Body of pancreas (tissue), 4 donors: Measurements from ENCODE around the gene IL21R. TPM values are rescaled to one million over a fixed set of nuclear protein-coding genes. Genes with fewer than 3 reads are reported as not detected.

Source experiments
- ATAC-seq: fragments of 150-250 bp; one replicate; pipeline ENCODE4 v1.9.1; 2016
- DNase-seq, 4 donors: peaks; one replicate each; pipeline ENCODE4 v3.0.0-alpha.2; 2019
- H3K27ac ChIP-seq, 4 donors: fragments of 200-600 bp; sonication (generic); 1 replicate in 3 of 4; 2 replicates in 1 of 4; pipeline versions ENCODE4 v1.5.1 to v1.6.1; 2016 to 2019; ENCODE audit warnings: mild to moderate bottlenecking in 1 of 4, mixed read lengths in 1 of 4, moderate library complexity in 1 of 4
- H3K27me3 ChIP-seq, 2 donors: fragments of 200-600 bp; sonication (generic); one replicate each; pipeline ENCODE4 v1.6.0; 2016; ENCODE audit warnings: mild to moderate bottlenecking in 1 of 2
- H3K36me3 ChIP-seq, 2 donors: fragments of 200-600 bp; sonication (generic); replicated peaks in 1 of 2; 2 replicates each; pipeline ENCODE4 v1.5.1; 2016; ENCODE audit warnings: low read depth in 2 of 2; ENCODE audit not compliant: insufficient read depth in 1 of 2
- H3K4me1 ChIP-seq: fragments of 200-600 bp; sonication (generic); one replicate; pipeline ENCODE4 v1.6.0; 2016
- H3K4me3 ChIP-seq, 2 donors: fragments of 200-600 bp; sonication (generic); 1 replicate in 1 of 2; 2 replicates in 1 of 2; pipeline ENCODE4 v1.5.1; 2016 to 2019
- H3K9me3 ChIP-seq, 3 donors: fragments of 200-600 bp; sonication (generic); 1 replicate in 2 of 3; 2 replicates in 1 of 3; pipeline ENCODE4 v1.5.1; 2016
- POLR2A ChIP-seq, 3 donors: fragments of 450-650 bp; IDR thresholded peaks; one replicate each; pipeline ENCODE4 v1.6.1; 2016; ENCODE audit warnings: antibody characterized with exemption in 3 of 3, mild to moderate bottlenecking in 2 of 3
- WGBS, 2 donors: methylation state at CpG; one replicate each; pipeline ENCODE4 v1.1.5; 2017; 5-methylcytosine and 5-hydroxymethylcytosine counted together
- intact Hi-C: fragments of 100-400 bp; cut with DNase I; formaldehyde crosslinking; loops from one replicate; pipeline ENCODE4 v1.15.1; 2023
- total RNA-seq, 2 donors: library from RNA; depleted of rRNA; stranded (reverse); fragments of >200 nt; gene quantifications; one replicate each; pipeline ENCODE4 v1.1.0, GENCODE V29; 2016
- TF ChIP-seq, protein P1 (sequence below), 7 experiments: fragments of 450-650 bp in 4 of 7; fragments of 200-600 bp in 3 of 7; sonication (generic) in 3 of 7; IDR thresholded peaks; one replicate each; pipeline ENCODE4 v1.5.1; 2016 to 2019; ENCODE audit warnings: antibody characterized with exemption in 7 of 7

IL21R gene
- total RNA-seq, 2 donors from 2014 or later: 0.26 TPM; not detected in 1

DNA sequence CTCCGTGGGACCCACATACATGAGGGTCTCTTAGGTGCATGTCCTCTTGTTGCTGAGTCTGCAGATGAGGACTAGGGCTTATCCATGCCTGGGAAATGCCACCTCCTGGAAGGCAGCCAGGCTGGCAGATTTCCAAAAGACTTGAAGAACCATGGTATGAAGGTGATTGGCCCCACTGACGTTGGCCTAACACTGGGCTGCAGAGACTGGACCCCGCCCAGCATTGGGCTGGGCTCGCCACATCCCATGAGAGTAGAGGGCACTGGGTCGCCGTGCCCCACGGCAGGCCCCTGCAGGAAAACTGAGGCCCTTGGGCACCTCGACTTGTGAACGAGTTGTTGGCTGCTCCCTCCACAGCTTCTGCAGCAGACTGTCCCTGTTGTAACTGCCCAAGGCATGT, 38.2 kb upstream of the IL21R start:
- WGBS, 2 donors: 83 to 84% methylated on average over 1 to 9 of the region's 9 CpGs
- intact Hi-C loops: no loop called here
- ATAC-seq: no peak

DNA sequence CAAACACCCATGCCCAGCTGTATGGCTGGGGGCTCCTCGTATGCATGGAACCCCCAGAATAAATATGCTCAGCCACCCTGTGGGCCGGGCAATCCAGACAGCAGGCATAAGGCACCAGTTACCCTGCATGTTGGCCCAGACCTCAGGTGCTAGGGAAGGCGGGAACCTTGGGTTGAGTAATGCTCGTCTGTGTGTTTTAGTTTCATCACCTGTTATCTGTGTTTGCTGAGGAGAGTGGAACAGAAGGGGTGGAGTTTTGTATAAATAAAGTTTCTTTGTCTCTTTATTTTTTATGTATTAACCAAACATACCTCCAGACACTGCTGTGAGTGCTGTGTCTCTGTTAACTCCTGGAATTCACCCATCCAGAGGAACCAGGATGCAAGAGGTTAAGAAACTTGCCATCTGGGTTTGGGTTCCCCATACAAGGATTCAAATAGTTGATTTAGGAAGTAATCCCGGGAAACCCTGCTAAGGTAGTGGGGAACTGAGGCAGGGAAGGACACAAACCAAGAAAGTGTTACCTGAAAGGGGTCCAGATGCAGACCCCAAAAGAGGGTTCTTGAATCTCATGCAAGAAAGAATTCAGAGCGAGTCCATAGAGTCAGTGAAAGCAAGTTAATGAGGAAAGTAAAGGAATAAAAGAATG, 37.4 kb upstream of the IL21R start:
- intact Hi-C loops: no loop called here
- H3K27me3 ChIP-seq: no peaks in the 10 kb centered on the region
- ATAC-seq (peak; percentile 80), DNase-seq (peak; percentile 59 to 82 (median 72))
- no peaks in the 10 kb centered on the region for H3K9me3 ChIP-seq
- TF ChIP-seq, protein P1, sequence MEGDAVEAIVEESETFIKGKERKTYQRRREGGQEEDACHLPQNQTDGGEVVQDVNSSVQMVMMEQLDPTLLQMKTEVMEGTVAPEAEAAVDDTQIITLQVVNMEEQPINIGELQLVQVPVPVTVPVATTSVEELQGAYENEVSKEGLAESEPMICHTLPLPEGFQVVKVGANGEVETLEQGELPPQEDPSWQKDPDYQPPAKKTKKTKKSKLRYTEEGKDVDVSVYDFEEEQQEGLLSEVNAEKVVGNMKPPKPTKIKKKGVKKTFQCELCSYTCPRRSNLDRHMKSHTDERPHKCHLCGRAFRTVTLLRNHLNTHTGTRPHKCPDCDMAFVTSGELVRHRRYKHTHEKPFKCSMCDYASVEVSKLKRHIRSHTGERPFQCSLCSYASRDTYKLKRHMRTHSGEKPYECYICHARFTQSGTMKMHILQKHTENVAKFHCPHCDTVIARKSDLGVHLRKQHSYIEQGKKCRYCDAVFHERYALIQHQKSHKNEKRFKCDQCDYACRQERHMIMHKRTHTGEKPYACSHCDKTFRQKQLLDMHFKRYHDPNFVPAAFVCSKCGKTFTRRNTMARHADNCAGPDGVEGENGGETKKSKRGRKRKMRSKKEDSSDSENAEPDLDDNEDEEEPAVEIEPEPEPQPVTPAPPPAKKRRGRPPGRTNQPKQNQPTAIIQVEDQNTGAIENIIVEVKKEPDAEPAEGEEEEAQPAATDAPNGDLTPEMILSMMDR (IDR thresholded peaks at IDR 0.05): no peak
- TF ChIP-seq POLR2A (IDR thresholded peaks at IDR 0.05): peak in 1 of 3 donors; percentile 19
- peak overlapping the region; percentile 36 to 86 (median 63) for H3K27ac ChIP-seq
- H3K36me3 ChIP-seq: peaks cover 0 to 10% of the 10 kb centered on the region in 2 donors
- H3K4me3 ChIP-seq: no peak overlapping the region
- peaks cover 32% of the 10 kb centered on the region for H3K4me1 ChIP-seq
- 18 to 25% methylated on average over 6 of the region's 6 CpGs for WGBS, 2 donors

More for the DNA sequence above, 38.2 kb upstream of the IL21R start:
- peak; percentile 64 to 76 (median 70) for DNase-seq
- no peak overlapping the region for H3K4me3 ChIP-seq
- peak overlapping the region in 3 of 4 donors; percentile 58 to 86 (median 62) for H3K27ac ChIP-seq
- no peak for TF ChIP-seq POLR2A (IDR thresholded peaks at IDR 0.05)
- TF ChIP-seq, protein P1 (IDR thresholded peaks at IDR 0.05): no peak
- peaks cover 32% of the 10 kb centered on the region for H3K4me1 ChIP-seq
- peaks cover 0 to 14% of the 10 kb centered on the region in 2 donors for H3K36me3 ChIP-seq
- peaks cover 0 to 4% (median 0%) of the 10 kb centered on the region in 3 donors for H3K9me3 ChIP-seq
- H3K27me3 ChIP-seq: no peaks in the 10 kb centered on the region

DNA sequence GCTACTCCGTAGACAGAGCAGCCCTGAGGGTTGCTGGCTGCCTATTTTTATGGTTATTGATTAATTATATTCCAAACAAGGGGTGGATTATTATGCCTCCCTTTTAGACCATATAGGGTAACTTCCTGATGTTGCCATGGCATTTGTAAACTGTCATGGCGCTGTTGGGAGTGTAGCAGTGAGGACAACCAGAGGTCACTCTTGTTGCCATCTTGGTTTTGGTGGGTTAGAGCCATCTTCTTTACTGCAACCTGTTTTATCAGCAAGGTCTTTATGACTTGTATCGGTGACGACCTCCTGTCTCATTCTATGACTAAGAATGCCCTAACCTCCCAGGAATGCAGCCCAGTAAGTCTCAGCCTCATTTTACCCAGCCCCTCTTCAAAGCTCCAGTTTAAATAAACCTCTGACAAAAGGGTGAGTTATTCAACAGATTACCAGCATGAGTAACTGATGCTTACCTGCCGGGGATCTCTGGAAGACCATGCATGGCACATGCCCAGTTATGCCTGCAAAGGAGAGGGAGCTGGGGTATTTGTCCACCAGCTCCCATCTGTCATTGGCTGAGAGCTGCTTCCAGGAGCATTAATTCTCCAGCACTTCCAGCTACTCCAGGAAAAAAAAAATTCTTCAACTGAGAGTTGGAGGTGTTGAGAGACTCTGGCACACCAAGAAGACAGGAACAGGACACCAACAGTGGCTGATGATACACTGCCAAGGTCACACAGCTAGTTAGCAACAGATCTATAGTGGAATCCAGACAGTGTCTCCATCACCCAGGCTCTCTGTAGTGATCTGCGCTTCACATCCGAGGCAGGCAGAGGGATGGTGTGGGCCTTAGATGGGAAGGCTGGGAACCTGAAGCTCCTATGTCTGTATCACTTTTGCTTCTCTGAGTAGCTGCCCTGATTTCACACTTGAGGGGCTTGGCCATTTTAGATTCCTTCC, 36.6 kb upstream of the IL21R start:
- 62 to 64% methylated on average over 7 of the region's 7 CpGs for WGBS, 2 donors
- Histone ChIP-seq H3K4me1 (peaks cover 32% of the 10 kb centered on the region), H3K27me3 (no peaks in the 10 kb centered on the region), H3K9me3 (no peaks in the 10 kb centered on the region), H3K4me3 (no peak overlapping the region), H3K27ac (peak overlapping the region; percentile 36 to 86 (median 63)), H3K36me3 (peaks cover 0 to 10% of the 10 kb centered on the region in 2 donors)
- ATAC-seq: peak; percentile 58
- peak in 3 of 4 donors; percentile 25 to 34 (median 26) for DNase-seq
- intact Hi-C loops: no loop called here
- TF ChIP-seq POLR2A (IDR thresholded peaks at IDR 0.05): no peak
- TF ChIP-seq, protein P1 (IDR thresholded peaks at IDR 0.05): no peak

DNA sequence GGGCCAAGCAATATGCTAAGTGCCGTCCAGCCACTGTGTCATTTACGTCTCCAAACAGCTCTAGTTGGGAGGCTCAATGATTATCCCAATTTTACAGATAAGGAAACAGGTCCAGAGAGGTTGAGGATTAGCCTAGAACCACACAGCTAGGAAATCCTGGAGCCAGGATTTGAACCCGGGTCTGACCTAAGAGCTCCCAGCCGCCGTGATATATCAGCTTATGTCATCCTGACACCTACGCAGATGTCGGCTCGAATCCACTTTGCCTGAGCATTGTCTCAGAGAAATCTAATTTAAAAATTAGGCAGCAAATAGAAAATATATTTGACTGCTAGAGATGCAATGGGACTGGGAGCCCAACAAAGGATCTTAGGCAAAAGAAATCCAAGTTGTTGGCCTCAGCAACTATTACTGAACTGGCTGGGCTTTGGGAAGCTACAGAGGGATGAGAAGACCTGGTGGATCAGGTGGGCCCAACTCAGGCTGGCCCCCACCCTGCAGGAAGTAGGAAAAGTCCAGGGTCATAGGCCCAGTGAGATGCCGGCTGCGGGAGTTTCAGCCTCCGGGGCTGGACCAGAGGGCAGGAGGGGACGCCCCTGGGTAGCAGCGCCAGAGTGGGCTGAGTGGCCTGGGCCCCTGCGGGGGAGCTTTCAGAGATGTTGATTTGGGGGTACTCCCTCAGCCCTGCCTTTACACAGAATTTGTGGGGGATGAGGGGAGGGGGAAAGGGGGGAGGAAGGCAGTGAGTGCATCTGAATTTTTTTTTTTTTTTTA, 35.1 kb upstream of the IL21R start:
- intact Hi-C loops: no loop called here
- H3K4me1 ChIP-seq: peaks cover 32% of the 10 kb centered on the region
- ATAC-seq: no peak

More for the DNA sequence above, 35.1 kb upstream of the IL21R start:
- Histone ChIP-seq H3K36me3 (peaks cover 0 to 10% of the 10 kb centered on the region in 2 donors), H3K4me3 (no peak overlapping the region), H3K9me3 (no peaks in the 10 kb centered on the region), H3K27me3 (no peaks in the 10 kb centered on the region), H3K27ac (peak overlapping the region in 2 of 4 donors; percentile 9 to 65)
- TF ChIP-seq POLR2A (IDR thresholded peaks at IDR 0.05): no peak
- TF ChIP-seq, protein P1 (IDR thresholded peaks at IDR 0.05): no peak
- 77 to 90% methylated on average over 14 of the region's 14 CpGs for WGBS, 2 donors
- no peak for DNase-seq
